ENCODE results near the gene KHK. TPM values are rescaled to one million over a fixed set of nuclear protein-coding genes. Genes with fewer than 3 reads are reported as not detected.

Gene KHK
- total and polyA plus RNA-seq, 9 of the 15 experiments (the other 6 are each of a cell fraction or from before 2014, with no cell fraction given), result 1.5 to 10.7 (median 5.2) TPM

DNA sequence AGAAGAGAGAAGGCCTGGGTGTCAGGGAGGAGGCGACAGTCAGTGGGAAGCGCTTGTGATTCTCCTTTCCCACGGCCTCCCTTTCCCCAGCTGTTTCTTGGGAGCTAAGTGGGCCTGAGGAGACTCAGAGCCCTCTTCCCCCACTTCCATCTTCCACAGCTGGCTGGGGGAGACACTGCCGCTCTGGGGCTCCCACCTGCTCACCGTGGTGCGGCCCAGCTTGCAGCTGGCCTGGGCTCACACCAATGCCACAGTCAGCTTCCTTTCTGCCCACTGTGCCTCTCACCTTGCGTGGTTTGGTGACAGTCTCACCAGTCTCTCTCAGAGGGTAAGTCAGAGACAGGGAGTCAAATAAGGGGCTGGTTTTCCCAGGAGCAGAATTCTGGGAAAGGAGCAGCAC lies 46.7 kb upstream of the KHK start:
- in situ Hi-C loops (cut with MboI), result no loop called here
- H3K4me3 ChIP-seq, result no peak overlapping the region
- ATAC-seq (no peak), DNase-seq (ENCODE audit: extremely low read depth in 1 of 4, low spot score in 3 of 4) (no peak), FAIRE-seq (no peak)
- H3K4me2 ChIP-seq (ENCODE audit: insufficient read depth, low read length), result no peak overlapping the region
- no peaks in the 10 kb centered on the region for H3K9me3 ChIP-seq (replicated peaks; ENCODE audit: control insufficient read depth, insufficient read depth, low read depth, low read length)
- peaks cover 8% of the 10 kb centered on the region for H3K79me2 ChIP-seq (ENCODE audit: control insufficient read depth, insufficient read depth, low read length)
- H3K27me3 ChIP-seq (ENCODE audit: control insufficient read depth in 2 of 2, insufficient read depth in 2 of 2, low read length in 2 of 2), result no peaks in the 10 kb centered on the region
- H3K36me3 ChIP-seq (ENCODE audit: control insufficient read depth, insufficient read depth, low read length), result peaks cover 88% of the 10 kb centered on the region
- H3K4me1 ChIP-seq (replicated peaks in 1 of 2; ENCODE audit: control insufficient read depth in 2 of 2, insufficient read depth in 2 of 2, low read length in 2 of 2), result no peaks in the 10 kb centered on the region; a peak in 1 of 5 replicates
- H2AFZ ChIP-seq (ENCODE audit: low read depth, low read length), result no peak overlapping the region
- intact Hi-C loops (cut with micrococcal nuclease), result no loop called here
- no peak overlapping the region for H3K27ac ChIP-seq (ENCODE audit: extremely low read depth, low read depth, low read length)
- TF ChIP-seq RBFOX2 (IDR thresholded peaks at IDR 0.05; ENCODE audit: low read depth, low read length) (peak; percentile 59), RBM22 (IDR thresholded peaks at IDR 0.05; ENCODE audit: low read depth, low read length, poor library complexity, severe bottlenecking) (peak; percentile 15), POLR2G (IDR thresholded peaks at IDR 0.05; ENCODE audit: low read depth, low read length) (peak; percentile 51; the same call in 1 of the 2 replicates), GATAD2A (IDR thresholded peaks at IDR 0.05) (no peak), ZNF668 (CRISPR knock-in tag; IDR thresholded peaks at IDR 0.05) (no peak)
- TF ChIP-seq, protein P1, sequence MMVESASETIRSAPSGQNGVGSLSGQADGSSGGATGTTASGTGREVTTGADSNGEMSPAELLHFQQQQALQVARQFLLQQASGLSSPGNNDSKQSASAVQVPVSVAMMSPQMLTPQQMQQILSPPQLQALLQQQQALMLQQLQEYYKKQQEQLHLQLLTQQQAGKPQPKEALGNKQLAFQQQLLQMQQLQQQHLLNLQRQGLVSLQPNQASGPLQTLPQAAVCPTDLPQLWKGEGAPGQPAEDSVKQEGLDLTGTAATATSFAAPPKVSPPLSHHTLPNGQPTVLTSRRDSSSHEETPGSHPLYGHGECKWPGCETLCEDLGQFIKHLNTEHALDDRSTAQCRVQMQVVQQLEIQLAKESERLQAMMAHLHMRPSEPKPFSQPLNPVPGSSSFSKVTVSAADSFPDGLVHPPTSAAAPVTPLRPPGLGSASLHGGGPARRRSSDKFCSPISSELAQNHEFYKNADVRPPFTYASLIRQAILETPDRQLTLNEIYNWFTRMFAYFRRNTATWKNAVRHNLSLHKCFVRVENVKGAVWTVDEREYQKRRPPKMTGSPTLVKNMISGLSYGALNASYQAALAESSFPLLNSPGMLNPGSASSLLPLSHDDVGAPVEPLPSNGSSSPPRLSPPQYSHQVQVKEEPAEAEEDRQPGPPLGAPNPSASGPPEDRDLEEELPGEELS (CRISPR knock-in tag; IDR thresholded peaks at IDR 0.05; ENCODE audit: borderline replicate concordance), result no peak
- CTCF ChIA-PET (ENCODE audit: low intra/inter-chr PET ratio), result no interaction called here
- H3K9ac ChIP-seq (ENCODE audit: insufficient read depth in 1 of 2, low read depth in 2 of 2, low read length in 2 of 2), result 0 out of 4 replicates have a peak overlapping the region, but pooled peaks of 1 of the 2 experiments have one; percentile 38
- POLR2A ChIA-PET, result interaction anchor here (0.6 to 1.8 kb wide), 15 partner anchors 9 to 653 kb away, joined by 3 to 8 read pairs (median 3); partner anchors contain the start of genes AGBL5 and KHK
- no peaks in the 10 kb centered on the region for H4K20me1 ChIP-seq (replicated peaks; ENCODE audit: control insufficient read depth, insufficient read depth, low read length)
- H3K9me1 ChIP-seq (ENCODE audit: control insufficient read depth, insufficient read depth, low read length), result peaks cover 9% of the 10 kb centered on the region
- WGBS (ENCODE audit: insufficient coverage, low coverage, missing lambda C conversion rate), result 89% methylated on average over 7 of the region's 7 CpGs
- no TSS peak for BruUV-seq (replicated peaks)
